SK-N-SH treated with all-trans-retinoic acid at 6 μM for 48 hours (cell line): ENCODE measurements around the gene SH3TC1.

ENCODE experiments used
- ATAC-seq: fragments of 200-7000 bp; cut with Tn5 transposase; 3 replicates; pipeline ENCODE4 v1.9.1; 2020; ENCODE audit warnings: mild to moderate bottlenecking, moderate library complexity
- ARNTL ChIP-seq: fragments of 450-650 bp; formaldehyde crosslinking; IDR thresholded peaks from 2 replicates; pipeline ENCODE4 v1.5.0; 2020; ENCODE audit warnings: low read depth, mild to moderate bottlenecking, moderate library complexity, borderline replicate concordance
- GLIS3 ChIP-seq: fragments of 250-450 bp; sonication (Bioruptor Pico); IDR thresholded peaks from 2 replicates; pipeline ENCODE4 v1.5.0; 2020; ENCODE audit warnings: mild to moderate bottlenecking, moderate library complexity
- OSR1 ChIP-seq: fragments of 250-450 bp; sonication (Bioruptor Pico); IDR thresholded peaks from 2 replicates; pipeline ENCODE4 v1.8.0; 2022; ENCODE audit warnings: moderate library complexity, mild to moderate bottlenecking, inconsistent platforms
- PATZ1 ChIP-seq: fragments of 250-450 bp; sonication (Bioruptor Pico); IDR thresholded peaks from 2 replicates; pipeline ENCODE4 v1.8.0; 2020; ENCODE audit warnings: mild to moderate bottlenecking, moderate library complexity, borderline replicate concordance
- PPARA ChIP-seq: fragments of 250-450 bp; sonication (Bioruptor Pico); IDR thresholded peaks from 2 replicates; pipeline ENCODE4 v1.5.0; 2020; ENCODE audit warnings: mild to moderate bottlenecking, borderline replicate concordance
- RARB ChIP-seq: fragments of 250-450 bp; sonication (Bioruptor Pico); IDR thresholded peaks from 2 replicates; pipeline ENCODE4 v1.8.0; 2021; ENCODE audit warnings: mild to moderate bottlenecking, moderate library complexity
- SNAI2 ChIP-seq: fragments of 250-450 bp; sonication (Bioruptor Pico); IDR thresholded peaks from 2 replicates; pipeline ENCODE4 v1.5.0; 2020; ENCODE audit warnings: mild to moderate bottlenecking, moderate library complexity
- TCF4 ChIP-seq: fragments of 250-450 bp; sonication (Bioruptor Pico); IDR thresholded peaks from 2 replicates; pipeline ENCODE4 v1.8.0; 2021; ENCODE audit warnings: mild to moderate bottlenecking, moderate library complexity, borderline replicate concordance
- TOX ChIP-seq: fragments of 250-450 bp; sonication (Bioruptor Pico); IDR thresholded peaks from 2 replicates; pipeline ENCODE4 v1.8.0; 2021; ENCODE audit warnings: mild to moderate bottlenecking, moderate library complexity, borderline replicate concordance
- TSHZ2 ChIP-seq: fragments of 250-450 bp; sonication (Bioruptor Pico); IDR thresholded peaks from 2 replicates; pipeline ENCODE4 v1.5.0; 2020; ENCODE audit warnings: mild to moderate bottlenecking, moderate library complexity
- ZC3H10 ChIP-seq: fragments of 250-450 bp; sonication (Bioruptor Pico); IDR thresholded peaks from 2 replicates; pipeline ENCODE4 v1.5.1; 2021; ENCODE audit warnings: mild to moderate bottlenecking, moderate library complexity
- ZFP30 ChIP-seq: fragments of 450-650 bp; formaldehyde crosslinking; IDR thresholded peaks from 2 replicates; pipeline ENCODE4 v1.5.0; 2022; ENCODE audit warnings: mild to moderate bottlenecking, moderate library complexity
- ZNF565 ChIP-seq: fragments of 450-650 bp; formaldehyde crosslinking; conservative IDR thresholded peaks from 2 replicates; pipeline ENCODE4 v1.5.0; 2020; ENCODE audit warnings: low read depth, mild to moderate bottlenecking, moderate library complexity
- ZNF70 ChIP-seq: fragments of 450-650 bp; formaldehyde crosslinking; IDR thresholded peaks from 2 replicates; pipeline ENCODE4 v1.5.0; 2020; ENCODE audit warnings: mild to moderate bottlenecking, moderate library complexity
- ZNF8 ChIP-seq: fragments of 450-650 bp; formaldehyde crosslinking; IDR thresholded peaks from 2 replicates; pipeline ENCODE4 v1.5.0; 2020; ENCODE audit warnings: mild to moderate bottlenecking, moderate library complexity
- TF ChIP-seq, protein P1 (sequence below): fragments of 250-450 bp; sonication (Bioruptor Pico); IDR thresholded peaks from 2 replicates; pipeline ENCODE4 v1.8.0; 2021; ENCODE audit warnings: low read depth, mild to moderate bottlenecking, moderate library complexity, borderline replicate concordance
- TF ChIP-seq, protein P2 (sequence below): fragments of 250-450 bp; sonication (Bioruptor Pico); IDR thresholded peaks from 2 replicates; pipeline ENCODE4 v1.5.1; 2020; ENCODE audit warnings: low read depth, mild to moderate bottlenecking, moderate library complexity

SH3TC1 gene

GRCh38 chr4:8278009-8278395 is 78.9 kb downstream of the SH3TC1 start (continued):
- no peak for TF ChIP-seq PATZ1 (CRISPR knock-in tag)
- TF ChIP-seq RARB = no peak
- TF ChIP-seq, protein P1, sequence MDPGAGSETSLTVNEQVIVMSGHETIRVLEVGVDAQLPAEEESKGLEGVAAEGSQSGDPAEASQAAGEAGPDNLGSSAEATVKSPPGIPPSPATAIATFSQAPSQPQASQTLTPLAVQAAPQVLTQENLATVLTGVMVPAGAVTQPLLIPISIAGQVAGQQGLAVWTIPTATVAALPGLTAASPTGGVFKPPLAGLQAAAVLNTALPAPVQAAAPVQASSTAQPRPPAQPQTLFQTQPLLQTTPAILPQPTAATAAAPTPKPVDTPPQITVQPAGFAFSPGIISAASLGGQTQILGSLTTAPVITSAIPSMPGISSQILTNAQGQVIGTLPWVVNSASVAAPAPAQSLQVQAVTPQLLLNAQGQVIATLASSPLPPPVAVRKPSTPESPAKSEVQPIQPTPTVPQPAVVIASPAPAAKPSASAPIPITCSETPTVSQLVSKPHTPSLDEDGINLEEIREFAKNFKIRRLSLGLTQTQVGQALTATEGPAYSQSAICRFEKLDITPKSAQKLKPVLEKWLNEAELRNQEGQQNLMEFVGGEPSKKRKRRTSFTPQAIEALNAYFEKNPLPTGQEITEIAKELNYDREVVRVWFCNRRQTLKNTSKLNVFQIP (CRISPR knock-in tag) = no peak
- no peak for TF ChIP-seq TSHZ2 (CRISPR knock-in tag)
- no peak for TF ChIP-seq ZNF8
- TF ChIP-seq TCF4 = no peak
- TF ChIP-seq, all 23 proteins: peak for 0

- ATAC-seq = peak; percentile 6; the same call in 2 of the 3 replicates
- TF ChIP-seq PPARA (CRISPR knock-in tag) = no peak
- no peak for TF ChIP-seq ZNF565
- TF ChIP-seq, all 23 proteins: peak for 0
Measured at GRCh38 chr4:8278421-8279287, 79.6 kb downstream of the SH3TC1 start.

DNA sequence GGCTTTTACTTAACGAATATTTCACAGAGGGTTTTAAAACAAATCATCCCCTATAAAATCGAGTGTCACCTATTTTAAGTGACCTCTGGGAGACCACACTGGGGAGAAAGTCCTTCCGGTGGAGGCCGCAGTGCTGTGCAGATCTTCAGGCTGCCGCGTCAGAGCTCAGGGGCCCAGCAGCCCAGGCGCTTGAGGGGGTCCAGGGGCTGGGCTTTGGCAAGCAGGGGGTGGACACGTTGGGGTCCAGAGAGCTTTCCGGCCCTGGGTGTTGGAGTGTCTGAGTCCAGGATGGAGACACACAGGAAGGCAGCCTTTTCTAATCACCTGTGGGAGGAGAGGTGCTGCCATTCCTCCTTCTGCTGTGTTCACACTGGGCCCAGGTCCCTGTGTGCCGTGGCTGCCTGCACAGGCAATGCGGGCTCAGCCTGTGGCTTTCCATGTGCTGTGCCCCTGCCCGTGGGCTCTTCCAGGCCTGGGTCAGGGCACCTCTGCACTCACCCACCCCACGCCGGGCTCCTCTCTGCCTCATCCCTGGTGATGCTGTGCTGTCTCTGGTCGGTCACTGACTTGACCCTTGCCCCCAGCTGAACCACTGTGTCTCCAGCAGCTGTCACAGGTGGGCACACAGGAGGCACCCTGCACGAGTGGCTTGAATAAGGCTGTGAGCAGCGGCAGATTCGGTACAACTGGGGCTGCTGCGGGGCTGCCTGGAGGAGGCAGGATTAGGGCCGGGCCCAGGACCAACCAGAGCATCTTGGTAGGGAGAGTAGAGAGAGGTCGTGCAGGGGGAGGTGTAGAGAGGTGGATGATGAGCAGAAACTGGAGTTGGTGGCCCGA is 80.4 kb downstream of the SH3TC1 start:
- no peak for TF ChIP-seq RARB
- TF ChIP-seq ZNF70 (CRISPR knock-in tag) = no peak
- TF ChIP-seq SNAI2 (CRISPR knock-in tag) = no peak
- TF ChIP-seq, protein P1 (CRISPR knock-in tag) = no peak
- no peak for TF ChIP-seq GLIS3 (CRISPR knock-in tag)
- TF ChIP-seq ZNF8 = no peak
- no peak for TF ChIP-seq ZFP30
- no peak for TF ChIP-seq ZC3H10 (CRISPR knock-in tag)
- TF ChIP-seq ARNTL (CRISPR knock-in tag) = no peak
- TF ChIP-seq OSR1 (CRISPR knock-in tag) = no peak
- no peak for TF ChIP-seq TOX (CRISPR knock-in tag)
- TF ChIP-seq, protein P2, sequence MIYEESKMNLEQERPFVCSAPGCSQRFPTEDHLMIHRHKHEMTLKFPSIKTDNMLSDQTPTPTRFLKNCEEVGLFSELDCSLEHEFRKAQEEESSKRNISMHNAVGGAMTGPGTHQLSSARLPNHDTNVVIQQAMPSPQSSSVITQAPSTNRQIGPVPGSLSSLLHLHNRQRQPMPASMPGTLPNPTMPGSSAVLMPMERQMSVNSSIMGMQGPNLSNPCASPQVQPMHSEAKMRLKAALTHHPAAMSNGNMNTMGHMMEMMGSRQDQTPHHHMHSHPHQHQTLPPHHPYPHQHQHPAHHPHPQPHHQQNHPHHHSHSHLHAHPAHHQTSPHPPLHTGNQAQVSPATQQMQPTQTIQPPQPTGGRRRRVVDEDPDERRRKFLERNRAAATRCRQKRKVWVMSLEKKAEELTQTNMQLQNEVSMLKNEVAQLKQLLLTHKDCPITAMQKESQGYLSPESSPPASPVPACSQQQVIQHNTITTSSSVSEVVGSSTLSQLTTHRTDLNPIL (CRISPR knock-in tag) = no peak
- TF ChIP-seq, all 23 proteins: peak for 0
- no peak for ATAC-seq
